SK-N-SH treated with all-trans-retinoic acid at 6 μM for 48 hours (cell line): ENCODE measurements around the gene DHCR7.

Experiments used
- ATAC-seq: fragments of 200-7000 bp; cut with Tn5 transposase; 3 replicates; pipeline ENCODE4 v1.9.1; 2020; ENCODE audit warnings: mild to moderate bottlenecking, moderate library complexity
- ARNTL ChIP-seq: fragments of 450-650 bp; formaldehyde crosslinking; IDR thresholded peaks from 2 replicates; pipeline ENCODE4 v1.5.0; 2020; ENCODE audit warnings: low read depth, mild to moderate bottlenecking, moderate library complexity, borderline replicate concordance
- BACH2 ChIP-seq: fragments of 250-450 bp; sonication (Bioruptor Pico); IDR thresholded peaks from 2 replicates; pipeline ENCODE4 v1.9.0; 2021; ENCODE audit warnings: mild to moderate bottlenecking, borderline replicate concordance
- CREB5 ChIP-seq: fragments of 250-450 bp; sonication (Bioruptor Pico); IDR thresholded peaks from 2 replicates; pipeline ENCODE4 v1.5.1; 2020; ENCODE audit warnings: low read depth, mild to moderate bottlenecking, moderate library complexity
- CSDC2 ChIP-seq: fragments of 250-450 bp; sonication (Bioruptor Pico); IDR thresholded peaks from 2 replicates; pipeline ENCODE4 v1.5.0; 2020; ENCODE audit warnings: mild to moderate bottlenecking, moderate library complexity
- CSRNP3 ChIP-seq: fragments of 250-450 bp; sonication (Bioruptor Pico); IDR thresholded peaks from 2 replicates; pipeline ENCODE4 v1.5.1; 2021; ENCODE audit warnings: mild to moderate bottlenecking, moderate library complexity
- ESRRG ChIP-seq: fragments of 250-450 bp; sonication (Bioruptor Pico); IDR thresholded peaks from 2 replicates; pipeline ENCODE4 v1.6.1; 2021; ENCODE audit warnings: mild to moderate bottlenecking
- GLIS3 ChIP-seq: fragments of 250-450 bp; sonication (Bioruptor Pico); IDR thresholded peaks from 2 replicates; pipeline ENCODE4 v1.5.0; 2020; ENCODE audit warnings: mild to moderate bottlenecking, moderate library complexity
- ISL1 ChIP-seq: fragments of 250-450 bp; sonication (Bioruptor Pico); IDR thresholded peaks from 2 replicates; pipeline ENCODE4 v2.1.2; 2022; ENCODE audit warnings: mild to moderate bottlenecking, moderate library complexity
- OSR1 ChIP-seq: fragments of 250-450 bp; sonication (Bioruptor Pico); IDR thresholded peaks from 2 replicates; pipeline ENCODE4 v1.8.0; 2022; ENCODE audit warnings: moderate library complexity, mild to moderate bottlenecking, inconsistent platforms
- PATZ1 ChIP-seq: fragments of 250-450 bp; sonication (Bioruptor Pico); IDR thresholded peaks from 2 replicates; pipeline ENCODE4 v1.8.0; 2020; ENCODE audit warnings: mild to moderate bottlenecking, moderate library complexity, borderline replicate concordance
- POU6F1 ChIP-seq: fragments of 250-450 bp; sonication (Bioruptor Pico); IDR thresholded peaks from 2 replicates; pipeline ENCODE4 v1.8.0; 2021; ENCODE audit warnings: low read depth, mild to moderate bottlenecking, moderate library complexity, borderline replicate concordance
- PPARA ChIP-seq: fragments of 250-450 bp; sonication (Bioruptor Pico); IDR thresholded peaks from 2 replicates; pipeline ENCODE4 v1.5.0; 2020; ENCODE audit warnings: mild to moderate bottlenecking, borderline replicate concordance
- RARB ChIP-seq: fragments of 250-450 bp; sonication (Bioruptor Pico); IDR thresholded peaks from 2 replicates; pipeline ENCODE4 v1.8.0; 2021; ENCODE audit warnings: mild to moderate bottlenecking, moderate library complexity
- TCF4 ChIP-seq: fragments of 250-450 bp; sonication (Bioruptor Pico); IDR thresholded peaks from 2 replicates; pipeline ENCODE4 v1.8.0; 2021; ENCODE audit warnings: mild to moderate bottlenecking, moderate library complexity, borderline replicate concordance
- TSHZ2 ChIP-seq: fragments of 250-450 bp; sonication (Bioruptor Pico); IDR thresholded peaks from 2 replicates; pipeline ENCODE4 v1.5.0; 2020; ENCODE audit warnings: mild to moderate bottlenecking, moderate library complexity
- ZFP3 ChIP-seq: fragments of 250-450 bp; sonication (Bioruptor Pico); IDR thresholded peaks from 2 replicates; pipeline ENCODE4 v1.5.0; 2020; ENCODE audit warnings: mild to moderate bottlenecking, moderate library complexity
- ZFP30 ChIP-seq: fragments of 450-650 bp; formaldehyde crosslinking; IDR thresholded peaks from 2 replicates; pipeline ENCODE4 v1.5.0; 2022; ENCODE audit warnings: mild to moderate bottlenecking, moderate library complexity
- ZNF565 ChIP-seq: fragments of 450-650 bp; formaldehyde crosslinking; conservative IDR thresholded peaks from 2 replicates; pipeline ENCODE4 v1.5.0; 2020; ENCODE audit warnings: low read depth, mild to moderate bottlenecking, moderate library complexity
- ZNF70 ChIP-seq: fragments of 450-650 bp; formaldehyde crosslinking; IDR thresholded peaks from 2 replicates; pipeline ENCODE4 v1.5.0; 2020; ENCODE audit warnings: mild to moderate bottlenecking, moderate library complexity
- ZNF8 ChIP-seq: fragments of 450-650 bp; formaldehyde crosslinking; IDR thresholded peaks from 2 replicates; pipeline ENCODE4 v1.5.0; 2020; ENCODE audit warnings: mild to moderate bottlenecking, moderate library complexity

DHCR7 gene

GRCh38 chr11:71444811-71445210 is 3.4 kb downstream of the DHCR7 start:
- ATAC-seq = no peak
- TF ChIP-seq BACH2 (CRISPR knock-in tag) (no peak), ZNF70 (CRISPR knock-in tag) (no peak), ZNF8 (CRISPR knock-in tag) (no peak), ZNF565 (CRISPR knock-in tag) (no peak), ZFP3 (no peak), RARB (CRISPR knock-in tag) (no peak), CSDC2 (CRISPR knock-in tag) (no peak), PATZ1 (CRISPR knock-in tag) (no peak), ISL1 (no peak), TCF4 (CRISPR knock-in tag) (no peak), PPARA (no peak), POU6F1 (CRISPR knock-in tag) (no peak), CSRNP3 (CRISPR knock-in tag) (no peak), OSR1 (CRISPR knock-in tag) (no peak), ARNTL (CRISPR knock-in tag) (no peak), ESRRG (no peak)

GRCh38 chr11:71443736-71444445 is 4.3 kb downstream of the DHCR7 start:
- no peak for TF ChIP-seq TSHZ2 (CRISPR knock-in tag)
- TF ChIP-seq ESRRG = no peak
- no peak for TF ChIP-seq PATZ1 (CRISPR knock-in tag)
- TF ChIP-seq GLIS3 (CRISPR knock-in tag) = no peak
- no peak for TF ChIP-seq ZFP3

GRCh38 chr11:71442880-71443279 is 5.3 kb downstream of the DHCR7 start:
- no peak for TF ChIP-seq RARB (CRISPR knock-in tag)
- ATAC-seq = no peak

More at GRCh38 chr11:71443736-71444445, 4.3 kb downstream of the DHCR7 start:
- no peak for ATAC-seq

GRCh38 chr11:71442123-71442522 is 6.1 kb downstream of the DHCR7 start:
- ATAC-seq = no peak
- TF ChIP-seq BACH2 (CRISPR knock-in tag) = no peak
- TF ChIP-seq CSDC2 (CRISPR knock-in tag) = no peak
- TF ChIP-seq POU6F1 (CRISPR knock-in tag) = no peak
- no peak for TF ChIP-seq ZNF565 (CRISPR knock-in tag)
- no peak for TF ChIP-seq ISL1
- no peak for TF ChIP-seq ZFP3
- no peak for TF ChIP-seq TCF4 (CRISPR knock-in tag)
- TF ChIP-seq ZFP30 (CRISPR knock-in tag) = no peak
- no peak for TF ChIP-seq RARB (CRISPR knock-in tag)
- TF ChIP-seq CREB5 = no peak
- TF ChIP-seq ZNF8 (CRISPR knock-in tag) = no peak
- TF ChIP-seq ZNF70 (CRISPR knock-in tag) = no peak
- no peak for TF ChIP-seq PATZ1 (CRISPR knock-in tag)
